Activated CD4-positive, alpha-beta T cell treated with anti-CD3 and anti-CD28 coated beads, Interleukin-2, amount 10 ng/mL, durations not matched to agents 7 days and 5 days (primary cell): ENCODE data around the gene B3GNT9. TPM values are rescaled to one million over a fixed set of nuclear protein-coding genes. Genes with fewer than 3 reads are reported as not detected.

ENCODE experiments used
- CTCF ChIA-PET: fragments of 350-600 bp; sonication (Branson Sonifier 250); formaldehyde crosslinking; loops from one replicate; lab custom pipeline; 2021; ENCODE audit warnings: antibody characterized with exemption; lab: Charles Lee
- POLR2A ChIA-PET: fragments of 350-600 bp; sonication (Branson Sonifier 250); formaldehyde crosslinking; loops from one replicate; lab custom pipeline; 2021; ENCODE audit warnings: antibody characterized with exemption; lab: Charles Lee
- DNase-seq: peaks from one replicate; pipeline ENCODE4 v3.0.0-alpha.2; 2020
- H3K27ac Mint-ChIP-seq: one replicate; pipeline ENCODE4 v1.8.0; 2021; ENCODE audit warnings: mild to moderate bottlenecking, moderate library complexity, mixed read lengths
- H3K27me3 Mint-ChIP-seq: one replicate; pipeline ENCODE4 v1.8.0; 2021; ENCODE audit warnings: mixed read lengths
- H3K36me3 Mint-ChIP-seq: one replicate; pipeline ENCODE4 v1.8.0; 2021; ENCODE audit warnings: low read depth, mixed read lengths
- H3K4me1 Mint-ChIP-seq: one replicate; pipeline ENCODE4 v1.8.0; 2021; ENCODE audit warnings: mixed read lengths
- H3K4me3 Mint-ChIP-seq: one replicate; pipeline ENCODE4 v1.8.0; 2021; ENCODE audit warnings: mild to moderate bottlenecking, moderate library complexity, mixed read lengths
- H3K9me3 Mint-ChIP-seq: one replicate; pipeline ENCODE4 v1.8.0; 2021; ENCODE audit warnings: mixed read lengths
- total RNA-seq, 2 experiments: library from RNA; stranded (reverse); gene quantifications; one replicate each; pipeline ENCODE4 v1.2.3, GENCODE V29; 2021

The B3GNT9 gene
- total RNA-seq, 2 experiments from 2014 or later: 7.1 to 7.2 TPM

- H3K4me3 Mint-ChIP-seq: no peak overlapping the region
- H3K27me3 Mint-ChIP-seq: no peaks in the 10 kb centered on the region
- CTCF ChIA-PET: interaction anchor here (0.7 to 3.5 kb wide), 12 partner anchors 15 to 124 kb away, joined by 3 to 17 read pairs (median 5); no protein-coding TSS in a partner anchor
- H3K9me3 Mint-ChIP-seq: no peaks in the 10 kb centered on the region
- H3K36me3 Mint-ChIP-seq: peaks cover 13% of the 10 kb centered on the region
- POLR2A ChIA-PET: no interaction called here
- peak overlapping the region; percentile 50 for H3K27ac Mint-ChIP-seq
- DNase-seq: no peak
- no peaks in the 10 kb centered on the region for H3K4me1 Mint-ChIP-seq
Observed at GRCh38 chr16:67100569-67101310, 50.1 kb downstream of the B3GNT9 start.

DNA sequence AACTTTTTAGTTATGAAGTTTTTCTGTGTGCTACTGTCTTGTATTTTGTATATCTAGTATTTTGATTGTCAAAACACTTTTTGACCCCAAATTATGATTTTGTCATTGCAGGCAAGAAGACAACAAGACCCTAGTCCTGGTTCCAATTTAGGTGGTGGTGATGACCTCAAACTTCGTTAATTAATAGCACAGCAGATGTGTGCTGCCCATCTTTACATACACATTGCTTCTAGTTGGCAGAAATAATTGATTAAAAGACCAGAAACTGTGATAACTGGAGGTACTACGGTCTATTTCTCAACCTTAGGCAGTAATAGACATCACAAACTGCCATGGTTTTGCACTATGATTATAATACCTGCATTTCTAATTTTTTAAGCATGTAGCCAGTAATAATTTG lies 52.2 kb downstream of the B3GNT9 start:
- H3K4me1 Mint-ChIP-seq: no peaks in the 10 kb centered on the region
- no peak for DNase-seq
- no peaks in the 10 kb centered on the region for H3K9me3 Mint-ChIP-seq
- CTCF ChIA-PET: interaction anchor here (1.9 kb wide), 1 partner anchor 57 kb away, joined by 4 read pairs; no protein-coding TSS in a partner anchor
- POLR2A ChIA-PET: no interaction called here
- no peak overlapping the region for H3K27ac Mint-ChIP-seq
- peaks cover 15% of the 10 kb centered on the region for H3K36me3 Mint-ChIP-seq
- no peaks in the 10 kb centered on the region for H3K27me3 Mint-ChIP-seq
- H3K4me3 Mint-ChIP-seq: no peak overlapping the region

Other genes starting within 250 kb of the B3GNT9 start
- not detected for gene CDH16, start 232.1 kb downstream of the B3GNT9 start, total RNA-seq
- gene RRAD, start 225.5 kb downstream of the B3GNT9 start, total RNA-seq: under 1 TPM; 0.20 to 0.23 TPM
- 100 to 1,000 TPM in 1 of 2 experiments, 10 to 100 TPM in 1; 95.2 to 112 TPM for gene CIAO2B, start 216.6 kb downstream of the B3GNT9 start, total RNA-seq
- gene CES2, start 215.5 kb downstream of the B3GNT9 start, total RNA-seq: 10 to 100 TPM; 31.5 to 34.9 TPM
- 1 to 10 TPM; 5.9 to 6.4 TPM for gene CES3, start 189.7 kb downstream of the B3GNT9 start, total RNA-seq
- gene CES4A, start 162.4 kb downstream of the B3GNT9 start, total RNA-seq: 10 to 100 TPM; 28.9 to 30.5 TPM
- 100 to 1,000 TPM; 218 to 222 TPM for gene CBFB, start 121.8 kb downstream of the B3GNT9 start, total RNA-seq
- gene PHAF1, start 41.1 kb downstream of the B3GNT9 start, total RNA-seq: 10 to 100 TPM; 15.2 to 19.0 TPM
- gene TRADD, start 8.9 kb upstream of the B3GNT9 start, total RNA-seq: 10 to 100 TPM; 47.2 to 57.5 TPM
- gene FBXL8, start 9.0 kb upstream of the B3GNT9 start, total RNA-seq: 10 to 100 TPM; 35.7 to 46.6 TPM
- 10 to 100 TPM; 49.6 to 58.1 TPM for gene HSF4, start 13.7 kb upstream of the B3GNT9 start, total RNA-seq
- gene NOL3, start 19.5 kb upstream of the B3GNT9 start, total RNA-seq: 10 to 100 TPM in 1 of 2 experiments, 1 to 10 TPM in 1; 8.9 to 13.3 TPM
- gene MATCAP1, start 33.0 kb upstream of the B3GNT9 start, total RNA-seq: 10 to 100 TPM; 47.5 to 51.4 TPM
- not detected for gene EXOC3L1, start 39.1 kb upstream of the B3GNT9 start, total RNA-seq
- gene E2F4, start 41.2 kb upstream of the B3GNT9 start, total RNA-seq: 100 to 1,000 TPM; 114 to 120 TPM
- 1 to 10 TPM; 6.2 to 6.3 TPM for gene ELMO3, start 48.1 kb upstream of the B3GNT9 start, total RNA-seq
- gene TMEM208, start 76.1 kb upstream of the B3GNT9 start, total RNA-seq: 10 to 100 TPM; 25.8 to 40.8 TPM
- 10 to 100 TPM; 59.2 to 62.0 TPM for gene FHOD1, start 96.5 kb upstream of the B3GNT9 start, total RNA-seq
- gene SLC9A5, start 98.0 kb upstream of the B3GNT9 start, total RNA-seq: 1 to 10 TPM; 1.5 to 2.0 TPM
- 10 to 100 TPM; 15.7 TPM for gene PLEKHG4, start 128.5 kb upstream of the B3GNT9 start, total RNA-seq
- gene KCTD19, start 175.7 kb upstream of the B3GNT9 start, total RNA-seq: not detected
- not detected for gene LRRC36, start 175.8 kb upstream of the B3GNT9 start, total RNA-seq
- not detected for gene TPPP3, start 242.5 kb upstream of the B3GNT9 start, total RNA-seq